Measurements from ENCODE around the gene EFCAB6. TPM values are rescaled to one million over a fixed set of nuclear protein-coding genes. Genes with fewer than 3 reads are reported as not detected.

The EFCAB6 gene
- total RNA-seq, 3 donors from 2014 or later, result 3.0 to 9.8 (median 5.9) TPM

DNA sequence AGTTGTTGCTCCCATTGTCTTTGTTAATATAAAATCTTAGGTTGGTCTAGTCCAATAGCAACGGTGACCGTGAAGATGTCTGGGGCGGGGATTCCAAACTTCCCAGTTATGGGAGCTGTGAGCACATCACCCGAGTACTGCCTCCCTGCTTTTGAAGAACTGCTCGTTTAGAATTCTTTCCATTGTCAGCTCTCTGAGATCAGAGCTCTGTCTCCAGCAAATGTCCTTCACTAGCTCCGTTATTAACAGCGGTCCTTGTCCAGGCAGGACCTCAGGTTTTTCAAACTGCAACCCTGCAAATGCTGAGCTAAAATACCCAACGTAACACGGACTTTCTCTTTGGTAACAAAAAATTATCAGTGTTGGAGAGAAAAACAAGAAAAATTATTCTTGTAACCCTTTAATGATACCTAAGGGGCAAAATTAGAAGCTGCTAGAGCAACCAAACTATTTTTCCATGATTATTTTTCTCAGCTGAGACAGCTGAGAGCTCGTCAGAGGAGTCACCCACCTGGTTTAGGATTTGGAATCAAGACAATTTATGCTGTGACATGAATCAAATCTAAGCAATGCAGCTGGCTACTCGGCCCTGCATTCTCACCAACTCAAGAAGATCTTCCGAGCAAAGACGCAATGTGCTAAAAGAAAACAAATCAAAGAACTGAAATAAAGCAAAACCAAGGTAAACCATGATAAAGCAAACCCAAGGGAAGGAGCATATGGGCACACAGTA, 15.1 kb upstream of the EFCAB6 start:
- H3K27ac ChIP-seq, result no peak overlapping the region
- no peaks in the 10 kb centered on the region for H3K36me3 ChIP-seq
- H3K9me3 ChIP-seq, result no peaks in the 10 kb centered on the region
- TF ChIP-seq POLR2AphosphoS5 (IDR thresholded peaks at IDR 0.05), result no peak
- TF ChIP-seq, protein P1, sequence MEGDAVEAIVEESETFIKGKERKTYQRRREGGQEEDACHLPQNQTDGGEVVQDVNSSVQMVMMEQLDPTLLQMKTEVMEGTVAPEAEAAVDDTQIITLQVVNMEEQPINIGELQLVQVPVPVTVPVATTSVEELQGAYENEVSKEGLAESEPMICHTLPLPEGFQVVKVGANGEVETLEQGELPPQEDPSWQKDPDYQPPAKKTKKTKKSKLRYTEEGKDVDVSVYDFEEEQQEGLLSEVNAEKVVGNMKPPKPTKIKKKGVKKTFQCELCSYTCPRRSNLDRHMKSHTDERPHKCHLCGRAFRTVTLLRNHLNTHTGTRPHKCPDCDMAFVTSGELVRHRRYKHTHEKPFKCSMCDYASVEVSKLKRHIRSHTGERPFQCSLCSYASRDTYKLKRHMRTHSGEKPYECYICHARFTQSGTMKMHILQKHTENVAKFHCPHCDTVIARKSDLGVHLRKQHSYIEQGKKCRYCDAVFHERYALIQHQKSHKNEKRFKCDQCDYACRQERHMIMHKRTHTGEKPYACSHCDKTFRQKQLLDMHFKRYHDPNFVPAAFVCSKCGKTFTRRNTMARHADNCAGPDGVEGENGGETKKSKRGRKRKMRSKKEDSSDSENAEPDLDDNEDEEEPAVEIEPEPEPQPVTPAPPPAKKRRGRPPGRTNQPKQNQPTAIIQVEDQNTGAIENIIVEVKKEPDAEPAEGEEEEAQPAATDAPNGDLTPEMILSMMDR (IDR thresholded peaks at IDR 0.05), result no peak
- no peak for TF ChIP-seq POLR2A (IDR thresholded peaks at IDR 0.05)
- intact Hi-C loops (cut with DNase I; ENCODE audit: low total_unique reads), result loop anchor here (5.0 kb wide), 1 partner anchor 405 kb away; no protein-coding TSS in a partner anchor
- DNase-seq (ENCODE audit: low spot score in 2 of 2), result no peak
- H3K4me3 ChIP-seq, result no peak overlapping the region
- no peaks in the 10 kb centered on the region for H3K4me1 ChIP-seq
- peaks cover 0 to 7% of the 10 kb centered on the region in 2 donors for H3K27me3 ChIP-seq

DNA sequence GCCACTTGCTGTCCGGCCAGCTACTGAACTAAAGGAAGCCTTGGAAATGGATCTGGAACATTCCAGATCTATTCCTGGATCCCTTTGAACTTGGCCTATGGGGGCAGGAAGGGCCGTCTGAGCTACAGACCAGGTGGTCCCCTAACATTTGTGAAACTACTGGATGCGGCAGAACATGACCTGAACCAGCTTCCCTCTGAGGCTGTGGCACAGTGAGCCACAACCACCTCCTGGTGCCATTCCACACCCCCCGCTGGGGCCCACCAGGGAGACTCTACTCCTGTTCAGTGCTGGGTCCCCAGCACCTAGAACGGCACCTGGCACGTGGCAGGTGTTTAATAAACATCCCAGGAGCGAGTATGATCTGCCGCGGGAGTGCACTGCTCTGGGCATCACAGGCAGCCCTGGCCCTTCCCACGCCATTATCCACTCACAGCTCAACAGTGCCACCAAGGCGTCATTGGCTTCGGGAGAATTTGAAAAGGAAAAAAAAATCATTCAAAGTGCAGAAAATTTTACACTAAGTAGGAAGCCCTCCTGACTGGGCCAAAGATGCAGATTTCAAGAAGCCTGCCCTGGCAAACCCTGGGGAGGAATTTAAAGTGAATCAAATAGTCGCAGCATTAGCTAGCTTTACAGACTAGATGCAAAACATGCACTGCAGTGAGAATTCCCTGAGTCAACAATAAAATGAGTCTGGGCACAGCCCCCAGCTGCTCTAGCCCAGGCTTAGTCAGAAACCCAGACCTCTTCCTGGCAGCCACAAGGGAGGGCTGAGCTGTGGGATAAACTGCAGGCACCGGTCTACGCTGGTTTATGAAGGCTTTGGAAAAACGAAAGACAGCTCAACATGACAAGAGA, 14.3 kb upstream of the EFCAB6 start:
- intact Hi-C loops (cut with DNase I; ENCODE audit: low total_unique reads), result loop anchor here (5.0 kb wide), 1 partner anchor 404 kb away; no protein-coding TSS in a partner anchor

DNA sequence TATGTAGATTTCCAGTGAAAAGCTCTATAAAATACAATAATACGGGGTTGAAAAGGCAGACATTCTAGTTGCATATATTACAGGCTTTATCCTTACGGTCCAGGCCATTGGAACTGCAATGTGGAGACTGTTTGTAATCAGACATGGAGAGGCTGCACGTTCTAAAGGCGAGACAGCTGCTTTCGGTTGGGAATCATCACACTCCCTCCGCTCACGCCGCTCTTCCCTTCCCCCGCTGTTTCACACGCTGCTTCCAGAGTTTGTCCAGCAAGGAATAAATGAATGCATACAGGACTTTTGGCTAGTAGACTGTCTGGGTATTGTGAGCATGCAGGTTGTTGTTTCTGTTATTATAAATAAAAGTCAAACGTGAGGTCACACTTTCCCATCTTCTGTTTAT, 13.5 kb upstream of the EFCAB6 start:
- intact Hi-C loops (cut with DNase I; ENCODE audit: low total_unique reads), result loop anchor here (5.0 kb wide), 1 partner anchor 403 kb away; no protein-coding TSS in a partner anchor

More for the DNA sequence above, 14.3 kb upstream of the EFCAB6 start:
- TF ChIP-seq, protein P1 (IDR thresholded peaks at IDR 0.05), result no peak
- H3K9me3 ChIP-seq, result no peaks in the 10 kb centered on the region
- no peak overlapping the region for H3K27ac ChIP-seq
- no peaks in the 10 kb centered on the region for H3K4me1 ChIP-seq
- H3K4me3 ChIP-seq, result no peak overlapping the region
- H3K27me3 ChIP-seq, result peaks cover 0 to 7% of the 10 kb centered on the region in 2 donors
- H3K36me3 ChIP-seq, result no peaks in the 10 kb centered on the region
- DNase-seq (ENCODE audit: low spot score in 2 of 2), result no peak

DNA sequence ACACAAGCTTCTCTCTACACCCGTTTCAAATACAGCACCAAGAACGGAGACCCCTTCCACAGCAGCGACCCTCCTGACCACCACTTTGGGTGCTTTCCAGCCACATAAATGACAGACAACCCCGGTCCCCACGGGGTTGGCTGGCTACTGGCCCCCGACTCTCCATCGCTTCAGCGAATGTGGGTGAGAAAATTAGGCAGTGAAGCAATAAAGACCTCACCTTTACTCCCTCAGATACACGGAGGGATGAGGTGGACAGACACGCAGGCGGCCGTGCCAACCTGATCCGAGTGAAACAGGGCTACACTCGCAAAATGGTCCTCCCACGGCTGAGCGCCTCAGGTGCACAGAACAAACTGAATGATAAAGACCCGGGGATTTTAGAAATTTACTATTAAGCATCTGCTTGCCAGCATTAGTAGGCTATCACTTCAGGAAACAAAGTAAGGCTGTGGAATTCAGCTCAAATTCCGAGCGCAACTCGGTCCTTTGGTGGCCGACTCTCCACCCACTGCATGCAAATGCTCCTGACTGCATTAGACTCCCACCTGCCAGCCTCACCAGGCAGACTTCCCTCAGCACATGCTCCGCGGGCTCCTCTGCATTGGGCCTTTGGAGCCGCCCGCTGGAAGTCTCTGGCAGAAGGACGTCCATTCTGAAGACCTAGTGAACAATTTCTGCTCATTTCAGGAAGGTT, 12.8 kb upstream of the EFCAB6 start:
- H3K27ac ChIP-seq, result no peak overlapping the region
- DNase-seq (ENCODE audit: low spot score in 2 of 2), result no peak
- intact Hi-C loops (cut with DNase I; ENCODE audit: low total_unique reads), result loop anchor here (5.0 kb wide), 1 partner anchor 403 kb away; no protein-coding TSS in a partner anchor
- no peaks in the 10 kb centered on the region for H3K9me3 ChIP-seq
- H3K4me1 ChIP-seq, result no peaks in the 10 kb centered on the region
- H3K4me3 ChIP-seq, result no peak overlapping the region
- peaks cover 0 to 13% of the 10 kb centered on the region in 2 donors for H3K27me3 ChIP-seq
- TF ChIP-seq POLR2AphosphoS5 (IDR thresholded peaks at IDR 0.05), result no peak
- TF ChIP-seq POLR2A (IDR thresholded peaks at IDR 0.05), result no peak
- TF ChIP-seq, protein P1 (IDR thresholded peaks at IDR 0.05), result no peak
- no peaks in the 10 kb centered on the region for H3K36me3 ChIP-seq

More for the DNA sequence above, 13.5 kb upstream of the EFCAB6 start:
- Histone ChIP-seq H3K27ac (no peak overlapping the region), H3K27me3 (peaks cover 0 to 8% of the 10 kb centered on the region in 2 donors), H3K36me3 (no peaks in the 10 kb centered on the region), H3K4me3 (no peak overlapping the region), H3K9me3 (no peaks in the 10 kb centered on the region), H3K4me1 (no peaks in the 10 kb centered on the region)
- no peak for DNase-seq (ENCODE audit: low spot score in 2 of 2)
- TF ChIP-seq POLR2A (IDR thresholded peaks at IDR 0.05), result no peak

DNA sequence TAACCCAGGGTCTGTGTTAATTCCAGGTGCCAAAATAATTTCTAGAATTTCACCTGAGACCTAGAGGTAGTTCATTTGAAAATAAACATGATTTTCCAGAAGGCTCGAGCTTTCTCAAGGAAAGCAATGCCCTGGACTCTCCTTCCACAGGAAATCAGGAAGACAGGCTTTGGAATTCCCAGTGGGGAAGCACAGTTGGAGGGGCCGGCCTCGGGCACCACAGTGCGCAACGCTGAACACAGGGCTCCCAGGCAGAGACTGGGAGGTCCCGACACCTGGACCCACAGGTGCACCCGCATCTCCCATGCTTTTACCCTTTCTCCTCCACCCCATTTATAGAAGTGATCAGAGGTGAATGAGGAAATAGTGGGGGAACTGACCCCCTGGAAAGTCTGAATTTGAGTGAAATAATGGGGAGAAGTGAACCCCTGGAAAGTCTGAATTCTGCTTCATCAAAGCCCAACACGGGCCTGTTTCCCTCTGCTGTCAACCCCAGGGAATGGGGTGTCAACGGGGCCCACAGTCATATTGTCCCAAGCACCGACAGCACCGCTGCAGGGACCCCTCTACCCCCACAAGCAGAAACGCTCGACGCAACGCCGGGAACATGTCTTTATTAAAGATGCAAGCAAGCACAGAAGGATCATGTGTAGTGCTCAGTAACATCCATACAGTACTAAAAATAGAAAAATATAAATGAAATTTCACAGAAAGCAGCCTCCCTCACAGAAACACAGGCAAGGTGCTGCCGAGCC, 12.0 kb upstream of the EFCAB6 start:
- H3K4me3 ChIP-seq, result no peak overlapping the region
- H3K4me1 ChIP-seq, result no peaks in the 10 kb centered on the region
- H3K27me3 ChIP-seq, result peaks cover 0 to 16% of the 10 kb centered on the region in 2 donors
- TF ChIP-seq, protein P1 (IDR thresholded peaks at IDR 0.05), result no peak
- no peak for TF ChIP-seq POLR2A (IDR thresholded peaks at IDR 0.05)
- TF ChIP-seq POLR2AphosphoS5 (IDR thresholded peaks at IDR 0.05), result no peak
- H3K27ac ChIP-seq, result no peak overlapping the region
- no peaks in the 10 kb centered on the region for H3K36me3 ChIP-seq
- intact Hi-C loops (cut with DNase I; ENCODE audit: low total_unique reads), result no loop called here
- no peak for DNase-seq (ENCODE audit: low spot score in 2 of 2)
- no peaks in the 10 kb centered on the region for H3K9me3 ChIP-seq

All from breast epithelium (tissue), 4 donors.